Measurements from ENCODE around the gene DOC2A.

DNA sequence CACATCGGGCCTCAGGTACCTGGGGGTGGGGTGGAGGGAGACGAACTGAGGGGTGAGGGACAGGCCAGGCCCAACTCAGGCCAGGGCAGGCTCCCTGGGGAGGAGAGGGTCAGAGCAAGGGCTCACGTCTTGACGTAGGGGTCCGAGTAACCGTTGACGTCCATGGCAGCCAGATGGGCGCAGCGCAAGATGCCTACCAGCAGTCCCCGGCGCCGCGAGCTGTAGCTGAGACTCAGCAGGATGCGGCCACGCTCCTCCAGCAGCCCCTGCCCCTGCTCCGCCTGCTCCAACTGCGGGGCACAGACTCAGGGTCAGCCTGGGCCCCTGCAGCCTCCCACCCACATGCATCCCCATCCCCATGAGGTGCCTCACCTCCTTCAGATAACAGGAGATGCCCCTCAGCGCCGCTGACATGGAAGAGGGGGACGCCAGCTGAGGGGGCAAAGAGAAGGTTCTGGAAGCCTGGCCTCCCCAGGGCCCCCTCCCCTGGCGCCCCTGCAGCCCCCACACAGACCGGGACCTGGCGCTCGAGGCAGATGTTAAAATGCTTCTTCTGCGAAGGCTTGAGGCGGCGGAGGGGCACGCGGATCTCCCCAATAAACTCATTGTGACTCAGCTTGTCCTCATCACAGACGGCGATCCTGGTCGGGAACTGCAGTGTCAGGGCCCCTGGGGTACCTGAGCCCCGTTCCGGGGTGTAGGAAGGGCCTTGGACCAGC is 4.0 kb downstream of the DOC2A start:
- TF ChIP-seq, protein P1, sequence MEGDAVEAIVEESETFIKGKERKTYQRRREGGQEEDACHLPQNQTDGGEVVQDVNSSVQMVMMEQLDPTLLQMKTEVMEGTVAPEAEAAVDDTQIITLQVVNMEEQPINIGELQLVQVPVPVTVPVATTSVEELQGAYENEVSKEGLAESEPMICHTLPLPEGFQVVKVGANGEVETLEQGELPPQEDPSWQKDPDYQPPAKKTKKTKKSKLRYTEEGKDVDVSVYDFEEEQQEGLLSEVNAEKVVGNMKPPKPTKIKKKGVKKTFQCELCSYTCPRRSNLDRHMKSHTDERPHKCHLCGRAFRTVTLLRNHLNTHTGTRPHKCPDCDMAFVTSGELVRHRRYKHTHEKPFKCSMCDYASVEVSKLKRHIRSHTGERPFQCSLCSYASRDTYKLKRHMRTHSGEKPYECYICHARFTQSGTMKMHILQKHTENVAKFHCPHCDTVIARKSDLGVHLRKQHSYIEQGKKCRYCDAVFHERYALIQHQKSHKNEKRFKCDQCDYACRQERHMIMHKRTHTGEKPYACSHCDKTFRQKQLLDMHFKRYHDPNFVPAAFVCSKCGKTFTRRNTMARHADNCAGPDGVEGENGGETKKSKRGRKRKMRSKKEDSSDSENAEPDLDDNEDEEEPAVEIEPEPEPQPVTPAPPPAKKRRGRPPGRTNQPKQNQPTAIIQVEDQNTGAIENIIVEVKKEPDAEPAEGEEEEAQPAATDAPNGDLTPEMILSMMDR (IDR thresholded peaks at IDR 0.05) = no peak
- no peak for TF ChIP-seq POLR2AphosphoS5 (IDR thresholded peaks at IDR 0.05; ENCODE audit: insufficient read depth in 1 of 2, low read depth in 1 of 2)
